Measurements from ENCODE around the gene SMYD3.

- TF ChIP-seq POLR2A (IDR thresholded peaks at IDR 0.05; ENCODE audit: low read length) (no peak), GATA1 (IDR thresholded peaks at IDR 0.05; ENCODE audit: low read depth, low read length) (no peak)
These were observed 110.0 kb downstream of the SMYD3 start for GRCh38 chr1:246397046-246397445.
